Gastroesophageal sphincter (tissue), 3 donors: ENCODE measurements around the gene GPX4.

Source experiments
- EP300 ChIP-seq: sonication (generic); formaldehyde crosslinking; IDR thresholded peaks from one replicate; pipeline ENCODE4 v1.6.1; 2017; ENCODE audit warnings: antibody characterized with exemption, mild to moderate bottlenecking
- POLR2A ChIP-seq, 2 donors: fragments of 450-650 bp; IDR thresholded peaks; one replicate each; pipeline ENCODE4 v1.6.1; 2017; ENCODE audit warnings: antibody characterized with exemption in 2 of 2, mild to moderate bottlenecking in 2 of 2, moderate library complexity in 1 of 2
- TF ChIP-seq, protein P1 (sequence below), 4 experiments: fragments of 200-600 bp in 2 of 4; fragments of 450-650 bp in 2 of 4; sonication (generic) in 1 of 4; IDR thresholded peaks; one replicate each; pipeline ENCODE4 v1.5.1; 2017 to 2019; ENCODE audit warnings: antibody characterized with exemption in 4 of 4, mild to moderate bottlenecking in 2 of 4, moderate library complexity in 2 of 4

DNA sequence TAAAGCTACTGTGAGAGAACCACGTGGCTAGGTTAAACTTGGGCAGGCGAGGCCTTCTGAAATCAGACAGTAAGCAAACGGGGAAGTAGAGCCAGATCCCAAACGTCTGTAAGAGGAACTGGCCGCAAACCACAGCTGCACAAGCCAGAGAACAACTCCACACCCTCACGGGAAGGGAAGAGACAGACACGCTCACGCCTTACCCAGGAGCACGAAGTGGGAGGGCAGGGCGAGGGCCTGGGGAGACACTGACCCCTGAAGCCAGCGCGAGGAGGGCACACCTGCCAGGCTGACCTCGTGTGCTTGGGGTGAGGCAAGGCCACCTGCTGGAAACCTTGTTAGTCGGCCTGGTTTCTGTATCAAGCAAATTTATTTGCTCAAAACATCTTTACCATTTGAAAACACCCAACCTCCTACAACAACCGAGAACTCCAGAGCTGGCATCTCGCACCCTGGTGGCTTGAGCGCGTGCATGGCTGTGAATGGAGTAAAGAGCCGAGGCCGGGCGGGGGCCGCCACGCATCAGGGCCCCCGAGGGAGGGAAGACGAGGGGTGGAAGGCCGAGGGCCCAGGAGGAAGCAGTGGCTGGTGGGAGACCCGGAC is 15.9 kb upstream of the GPX4 start:
- TF ChIP-seq EP300 (no peak), POLR2A (IDR thresholded peaks at IDR 0.05) (no peak)
- TF ChIP-seq, protein P1, sequence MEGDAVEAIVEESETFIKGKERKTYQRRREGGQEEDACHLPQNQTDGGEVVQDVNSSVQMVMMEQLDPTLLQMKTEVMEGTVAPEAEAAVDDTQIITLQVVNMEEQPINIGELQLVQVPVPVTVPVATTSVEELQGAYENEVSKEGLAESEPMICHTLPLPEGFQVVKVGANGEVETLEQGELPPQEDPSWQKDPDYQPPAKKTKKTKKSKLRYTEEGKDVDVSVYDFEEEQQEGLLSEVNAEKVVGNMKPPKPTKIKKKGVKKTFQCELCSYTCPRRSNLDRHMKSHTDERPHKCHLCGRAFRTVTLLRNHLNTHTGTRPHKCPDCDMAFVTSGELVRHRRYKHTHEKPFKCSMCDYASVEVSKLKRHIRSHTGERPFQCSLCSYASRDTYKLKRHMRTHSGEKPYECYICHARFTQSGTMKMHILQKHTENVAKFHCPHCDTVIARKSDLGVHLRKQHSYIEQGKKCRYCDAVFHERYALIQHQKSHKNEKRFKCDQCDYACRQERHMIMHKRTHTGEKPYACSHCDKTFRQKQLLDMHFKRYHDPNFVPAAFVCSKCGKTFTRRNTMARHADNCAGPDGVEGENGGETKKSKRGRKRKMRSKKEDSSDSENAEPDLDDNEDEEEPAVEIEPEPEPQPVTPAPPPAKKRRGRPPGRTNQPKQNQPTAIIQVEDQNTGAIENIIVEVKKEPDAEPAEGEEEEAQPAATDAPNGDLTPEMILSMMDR (IDR thresholded peaks at IDR 0.05): no peak
